HL-60 (cell line): Measurements from ENCODE around the gene ACTG1.

Source experiments
- DNase-seq, 2 experiments: peaks; one replicate each; pipeline ENCODE4 v3.0.0-alpha.2; 2010 to 2020; ENCODE audit warnings: low read depth in 1 of 2, low spot score in 1 of 2
- H3K27ac ChIP-seq: fragments of 250-450 bp; sonication (Bioruptor Pico); replicated peaks from 2 replicates; pipeline ENCODE4 v1.5.1; 2020; ENCODE audit warnings: mild to moderate bottlenecking, moderate library complexity
- H3K27me3 ChIP-seq: fragments of 250-450 bp; sonication (Bioruptor Pico); 2 replicates; pipeline ENCODE4 v1.5.1; 2021; ENCODE audit warnings: mild to moderate bottlenecking, moderate library complexity; ENCODE audit not compliant: insufficient read depth, poor library complexity, severe bottlenecking
- H3K4me3 ChIP-seq: replicated peaks from 2 replicates; pipeline ENCODE4 v1.5.1; 2011; ENCODE audit warnings: mild to moderate bottlenecking, control low read depth, low read length; ENCODE audit not compliant: insufficient read depth
- GABPA ChIP-seq: IDR thresholded peaks from 2 replicates; pipeline ENCODE4 v1.6.1; 2012; ENCODE audit warnings: low read depth
- POLR2AphosphoS5 ChIP-seq: IDR thresholded peaks from 2 replicates; pipeline ENCODE4 v1.6.1; 2012; ENCODE audit warnings: low read depth
- SPI1 ChIP-seq: IDR thresholded peaks from 2 replicates; pipeline ENCODE4 v1.6.1; 2012; ENCODE audit warnings: low read depth, mild to moderate bottlenecking, borderline replicate concordance
- TF ChIP-seq, protein P1 (sequence below): IDR thresholded peaks from one replicate; pipeline ENCODE4 v1.5.1; 2011; ENCODE audit warnings: low read length, control low read depth, inconsistent platforms; ENCODE audit not compliant: insufficient read depth
- TF ChIP-seq, protein P2 (sequence below): IDR thresholded peaks from 2 replicates; pipeline ENCODE4 v1.6.1; 2012; ENCODE audit warnings: low read depth; ENCODE audit not compliant: insufficient replicate concordance

ACTG1 gene

DNA sequence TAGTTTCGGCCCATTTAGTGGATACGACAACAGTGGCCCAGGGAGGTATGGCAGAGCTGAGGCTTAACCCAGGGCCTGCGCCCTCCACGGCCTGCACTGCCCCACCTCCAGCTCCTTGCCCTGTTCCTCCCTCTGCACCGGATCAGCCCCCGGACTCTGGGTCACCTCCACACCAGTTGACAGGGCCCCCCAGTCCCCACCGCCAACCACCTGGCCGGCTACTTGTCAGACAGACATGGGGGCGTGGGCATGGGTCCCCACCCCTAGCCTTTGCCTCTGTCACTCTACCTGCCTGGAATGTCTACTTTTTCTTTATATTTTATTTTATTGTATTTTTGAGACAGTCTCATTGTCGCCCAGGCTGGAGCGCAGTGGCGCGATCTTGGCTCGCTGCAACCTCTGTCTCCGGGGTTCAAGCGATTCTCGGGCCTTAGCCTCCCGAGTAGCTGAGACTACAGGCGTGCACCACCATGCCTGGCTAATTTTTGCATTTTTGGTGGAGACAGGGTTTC lies 3.0 kb upstream of the ACTG1 start:
- Histone ChIP-seq H3K27me3 (peaks cover 7% of the 10 kb centered on the region), H3K27ac (no peak overlapping the region; the same call in 1 of the 2 replicates), H3K4me3 (peak overlapping the region; percentile 75)
- DNase-seq, result no peak
- TF ChIP-seq, protein P1, sequence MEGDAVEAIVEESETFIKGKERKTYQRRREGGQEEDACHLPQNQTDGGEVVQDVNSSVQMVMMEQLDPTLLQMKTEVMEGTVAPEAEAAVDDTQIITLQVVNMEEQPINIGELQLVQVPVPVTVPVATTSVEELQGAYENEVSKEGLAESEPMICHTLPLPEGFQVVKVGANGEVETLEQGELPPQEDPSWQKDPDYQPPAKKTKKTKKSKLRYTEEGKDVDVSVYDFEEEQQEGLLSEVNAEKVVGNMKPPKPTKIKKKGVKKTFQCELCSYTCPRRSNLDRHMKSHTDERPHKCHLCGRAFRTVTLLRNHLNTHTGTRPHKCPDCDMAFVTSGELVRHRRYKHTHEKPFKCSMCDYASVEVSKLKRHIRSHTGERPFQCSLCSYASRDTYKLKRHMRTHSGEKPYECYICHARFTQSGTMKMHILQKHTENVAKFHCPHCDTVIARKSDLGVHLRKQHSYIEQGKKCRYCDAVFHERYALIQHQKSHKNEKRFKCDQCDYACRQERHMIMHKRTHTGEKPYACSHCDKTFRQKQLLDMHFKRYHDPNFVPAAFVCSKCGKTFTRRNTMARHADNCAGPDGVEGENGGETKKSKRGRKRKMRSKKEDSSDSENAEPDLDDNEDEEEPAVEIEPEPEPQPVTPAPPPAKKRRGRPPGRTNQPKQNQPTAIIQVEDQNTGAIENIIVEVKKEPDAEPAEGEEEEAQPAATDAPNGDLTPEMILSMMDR, result no peak
- TF ChIP-seq, protein P2, sequence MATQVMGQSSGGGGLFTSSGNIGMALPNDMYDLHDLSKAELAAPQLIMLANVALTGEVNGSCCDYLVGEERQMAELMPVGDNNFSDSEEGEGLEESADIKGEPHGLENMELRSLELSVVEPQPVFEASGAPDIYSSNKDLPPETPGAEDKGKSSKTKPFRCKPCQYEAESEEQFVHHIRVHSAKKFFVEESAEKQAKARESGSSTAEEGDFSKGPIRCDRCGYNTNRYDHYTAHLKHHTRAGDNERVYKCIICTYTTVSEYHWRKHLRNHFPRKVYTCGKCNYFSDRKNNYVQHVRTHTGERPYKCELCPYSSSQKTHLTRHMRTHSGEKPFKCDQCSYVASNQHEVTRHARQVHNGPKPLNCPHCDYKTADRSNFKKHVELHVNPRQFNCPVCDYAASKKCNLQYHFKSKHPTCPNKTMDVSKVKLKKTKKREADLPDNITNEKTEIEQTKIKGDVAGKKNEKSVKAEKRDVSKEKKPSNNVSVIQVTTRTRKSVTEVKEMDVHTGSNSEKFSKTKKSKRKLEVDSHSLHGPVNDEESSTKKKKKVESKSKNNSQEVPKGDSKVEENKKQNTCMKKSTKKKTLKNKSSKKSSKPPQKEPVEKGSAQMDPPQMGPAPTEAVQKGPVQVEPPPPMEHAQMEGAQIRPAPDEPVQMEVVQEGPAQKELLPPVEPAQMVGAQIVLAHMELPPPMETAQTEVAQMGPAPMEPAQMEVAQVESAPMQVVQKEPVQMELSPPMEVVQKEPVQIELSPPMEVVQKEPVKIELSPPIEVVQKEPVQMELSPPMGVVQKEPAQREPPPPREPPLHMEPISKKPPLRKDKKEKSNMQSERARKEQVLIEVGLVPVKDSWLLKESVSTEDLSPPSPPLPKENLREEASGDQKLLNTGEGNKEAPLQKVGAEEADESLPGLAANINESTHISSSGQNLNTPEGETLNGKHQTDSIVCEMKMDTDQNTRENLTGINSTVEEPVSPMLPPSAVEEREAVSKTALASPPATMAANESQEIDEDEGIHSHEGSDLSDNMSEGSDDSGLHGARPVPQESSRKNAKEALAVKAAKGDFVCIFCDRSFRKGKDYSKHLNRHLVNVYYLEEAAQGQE, result no peak
- TF ChIP-seq POLR2AphosphoS5 (no peak), SPI1 (no peak), GABPA (no peak)

DNA sequence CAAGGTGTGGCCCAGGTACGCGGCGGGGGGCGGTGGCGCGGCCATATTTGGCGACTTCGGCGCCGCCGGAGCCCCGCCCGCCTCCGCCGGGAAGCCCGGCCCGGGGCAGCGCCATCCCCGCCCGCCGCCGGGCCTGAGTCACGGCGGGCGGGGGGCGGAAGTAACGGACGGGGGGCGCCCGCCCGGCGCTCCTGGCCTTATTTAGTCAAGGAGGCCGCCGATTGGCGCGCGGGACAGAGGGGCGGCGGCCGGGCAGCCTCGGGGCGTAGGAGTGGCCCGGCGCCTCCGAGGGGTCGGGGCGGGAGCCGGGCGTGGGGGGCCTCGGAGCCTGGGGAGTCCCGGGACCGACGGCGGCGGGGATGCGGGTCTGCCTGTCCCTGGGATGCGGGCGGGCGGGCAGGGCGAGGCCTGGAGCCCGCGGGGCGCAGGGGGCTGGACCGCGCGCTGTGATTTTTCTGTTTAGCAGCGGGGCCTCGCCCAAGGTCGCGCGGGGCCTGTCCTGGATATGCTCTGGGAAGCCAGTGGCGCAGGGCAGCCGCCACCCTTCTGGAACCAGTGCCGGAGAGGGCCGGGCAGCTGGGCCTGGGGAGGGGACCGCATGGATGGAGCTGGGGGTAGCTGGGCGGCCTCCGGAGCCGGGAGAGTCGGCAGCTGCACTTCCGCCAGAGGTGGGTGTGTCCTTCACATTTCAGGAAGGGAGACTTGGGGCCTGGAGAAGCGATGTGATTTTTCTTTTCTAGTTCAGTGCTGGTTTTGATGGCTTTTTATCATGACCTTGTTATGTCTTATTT lies 2.3 kb upstream of the ACTG1 start:
- peak in 1 of 2 experiments; percentile 72 for DNase-seq
- peak; percentile 36; the same call in 1 of the 2 replicates for TF ChIP-seq POLR2AphosphoS5
- no peak; the same call in 1 of the 2 replicates for TF ChIP-seq GABPA
- peak; percentile 50; the same call in 1 of the 2 replicates for TF ChIP-seq SPI1
- TF ChIP-seq, protein P2, result no peak
- TF ChIP-seq, protein P1, result no peak
- peak overlapping the region; percentile 75 for H3K4me3 ChIP-seq
- H3K27ac ChIP-seq, result peak overlapping the region; percentile 61
- H3K27me3 ChIP-seq, result peaks cover 7% of the 10 kb centered on the region

DNA sequence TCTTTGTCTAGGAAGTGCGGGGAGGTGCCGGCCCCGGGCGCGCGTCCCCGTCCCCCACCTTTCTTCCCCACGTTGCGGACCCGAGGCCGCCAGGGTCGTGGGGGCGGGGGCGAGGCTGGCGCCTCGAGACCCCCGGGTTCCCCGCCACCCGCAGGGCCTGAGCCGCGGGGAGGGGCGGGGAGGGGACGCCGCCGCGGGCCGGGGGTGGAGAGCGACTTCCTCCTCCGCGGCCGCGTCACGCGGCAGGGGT lies 1.8 kb upstream of the ACTG1 start:
- Histone ChIP-seq H3K27ac (peak overlapping the region; percentile 98), H3K27me3 (peaks cover 2% of the 10 kb centered on the region), H3K4me3 (peak overlapping the region; percentile 75)
- TF ChIP-seq POLR2AphosphoS5 (no peak), GABPA (no peak), SPI1 (no peak)
- TF ChIP-seq, protein P1, result no peak
- TF ChIP-seq, protein P2, result no peak
- DNase-seq, result no peak
